ENCODE data around the gene IGFLR1.
"Not testable (repeated sequence)": the region's sequence is repeated elsewhere in the genome, so short reads cannot be mapped to it uniquely, and the experiment has no call there.

The IGFLR1 gene

GRCh38 chr19:35712567-35713505 lies 29.4 kb downstream of the IGFLR1 start:
- DNase-seq (ENCODE audit: low spot score) = no peak

DNA sequence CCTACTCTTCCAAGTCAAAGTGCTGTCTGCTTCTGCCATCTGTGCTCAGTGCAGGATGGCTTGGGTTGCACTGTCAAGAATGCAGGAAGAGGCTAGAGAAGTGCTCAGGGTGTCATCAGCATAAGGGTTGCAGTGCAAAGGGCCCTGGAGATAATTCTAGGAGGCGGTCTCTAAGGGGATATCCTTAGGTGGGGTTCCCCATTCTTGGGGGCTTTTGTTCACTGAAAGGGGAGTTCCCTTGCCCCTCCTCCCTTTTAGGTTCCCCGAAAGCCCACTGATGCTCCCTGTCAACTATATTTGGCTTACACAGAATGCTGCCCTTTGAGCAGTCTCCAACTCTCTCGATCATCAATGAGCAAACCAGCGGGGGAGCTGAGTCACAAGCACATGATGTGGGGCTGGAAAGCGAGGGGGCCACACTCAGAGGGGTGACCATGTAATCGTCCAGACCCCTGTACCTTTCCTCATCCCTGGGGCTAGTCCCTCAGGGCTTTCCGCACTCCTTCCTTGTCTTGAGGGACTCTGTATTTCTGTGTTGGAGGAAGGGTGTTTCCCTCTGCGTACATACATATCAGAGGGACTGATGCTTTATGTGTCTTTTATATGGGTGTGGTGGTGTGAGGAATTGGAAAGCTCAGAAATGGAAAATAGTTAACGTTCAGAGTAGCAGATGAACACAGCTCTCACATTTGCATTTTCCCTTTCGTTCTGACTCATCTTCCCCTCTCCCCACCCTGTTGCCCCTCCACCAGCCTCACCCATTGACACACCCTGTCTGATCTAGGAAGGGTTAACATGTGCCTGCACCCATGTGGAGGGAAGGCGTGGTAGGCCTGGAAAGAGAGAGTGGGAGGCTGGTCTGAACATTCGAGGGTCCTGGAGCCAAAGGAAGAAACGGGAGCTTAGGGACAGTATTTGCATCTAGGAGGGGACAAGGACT lies 31.2 kb downstream of the IGFLR1 start:
- no peak for DNase-seq (ENCODE audit: low spot score)

- no peak for DNase-seq (ENCODE audit: low spot score)
These were observed 33.9 kb downstream of the IGFLR1 start for GRCh38 chr19:35708391-35708790.

DNA sequence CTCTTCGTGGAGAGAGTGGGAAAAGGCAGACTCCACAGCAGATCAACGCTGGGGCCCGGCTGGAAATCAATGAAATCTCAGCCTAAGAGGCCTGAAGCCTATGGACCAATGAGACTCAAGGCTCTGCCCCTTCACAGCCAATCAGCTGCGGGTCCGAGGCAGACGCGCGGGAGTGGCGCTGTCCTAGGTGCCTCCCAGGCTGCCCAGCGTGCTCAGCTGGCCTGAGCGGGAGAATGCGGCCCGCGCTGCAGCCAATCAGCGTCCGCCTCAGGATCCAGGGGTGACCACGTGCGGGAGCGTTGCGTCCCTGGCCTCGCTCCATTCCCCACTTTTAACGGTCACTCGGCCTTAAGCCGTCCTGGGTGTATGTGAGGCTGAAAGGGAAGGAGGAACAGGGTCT lies 38.0 kb downstream of the IGFLR1 start, which contains the start of gene ZBTB32:
ZBTB32 (plus strand) TSS at position 341 of the 400 bp plus-strand sequence. CDS start 10,069 bp downstream, outside the sequence.
- peak; percentile 46 for DNase-seq (ENCODE audit: low spot score)

DNA sequence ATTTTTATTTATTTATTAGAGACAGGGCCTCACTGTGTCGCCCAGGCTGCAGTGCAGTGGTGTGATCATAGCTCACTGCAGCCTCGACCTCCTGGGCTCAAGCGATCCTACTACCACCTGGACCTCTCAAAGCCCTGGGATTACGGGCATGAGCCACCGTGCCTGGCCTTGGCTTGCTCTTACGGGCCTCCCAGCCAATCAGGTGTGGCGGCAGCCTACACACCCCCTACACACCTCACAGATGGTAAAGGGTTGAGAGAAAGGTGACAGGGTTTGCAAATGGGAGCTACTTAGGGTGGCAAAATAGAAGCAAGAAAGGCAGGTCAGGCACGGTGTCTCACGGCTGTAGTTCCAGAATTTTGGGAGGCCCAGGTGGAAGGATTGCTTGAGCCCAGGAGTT lies 38.9 kb downstream of the IGFLR1 start:
- DNase-seq (ENCODE audit: low spot score) = no peak

DNA sequence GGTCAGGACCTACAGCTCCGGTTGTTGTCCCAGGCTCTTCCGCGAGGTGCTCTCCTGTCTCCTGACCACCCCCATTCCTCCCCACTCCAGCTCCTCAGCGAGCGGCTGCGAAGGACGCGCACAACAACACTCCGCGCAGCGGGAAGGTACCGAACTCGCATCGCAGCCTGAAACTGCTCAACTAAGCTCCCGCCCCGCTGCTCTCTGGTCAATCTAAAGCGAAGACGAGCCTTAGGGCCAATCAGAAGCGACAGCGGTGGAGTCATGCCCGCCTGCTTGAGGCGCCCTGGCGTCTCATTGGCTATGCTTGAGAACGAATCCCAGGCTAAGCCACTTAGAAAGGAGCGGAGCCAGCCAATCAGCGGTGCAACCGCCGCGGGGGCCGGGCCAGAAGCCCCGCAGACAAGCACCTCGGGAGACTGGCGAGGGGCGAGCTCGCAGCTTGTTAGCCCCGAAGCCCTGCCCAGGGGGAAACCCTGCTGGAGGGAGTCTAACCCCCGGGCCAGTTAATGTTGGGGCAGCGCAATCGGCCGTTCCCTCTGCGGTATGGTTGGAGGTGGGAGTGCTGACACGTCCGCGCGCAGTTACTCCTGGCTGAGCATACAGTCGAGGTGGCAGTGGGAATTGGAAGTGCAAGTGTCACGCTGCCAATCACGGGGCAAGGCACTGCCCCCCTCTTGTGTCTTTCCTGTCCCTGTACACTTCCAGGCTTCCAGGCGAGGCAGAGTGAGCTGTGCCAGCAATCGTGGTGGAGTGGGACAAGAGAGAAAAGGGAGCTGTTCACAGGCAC lies 39.8 kb downstream of the IGFLR1 start:
- DNase-seq (ENCODE audit: low spot score) = peak; percentile 98

DNA sequence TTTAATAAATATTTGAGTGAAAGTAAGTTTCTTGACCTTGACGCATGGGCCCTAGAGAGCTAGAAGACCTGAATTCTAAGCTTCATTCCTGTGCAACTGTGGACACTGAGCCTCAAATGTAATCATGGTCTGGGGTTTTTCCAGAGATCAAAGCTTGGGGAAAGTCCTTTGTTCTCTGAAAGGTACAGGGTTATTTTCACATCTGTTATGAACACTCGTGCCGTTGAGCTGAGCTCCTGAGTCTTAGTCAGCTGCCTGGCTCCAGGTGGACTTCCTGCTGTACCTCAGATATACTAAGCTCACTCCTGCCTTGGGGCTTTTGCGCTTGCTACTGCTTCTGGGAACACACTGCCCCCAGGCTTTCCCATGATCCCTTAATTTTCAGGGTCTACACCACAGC lies 45.4 kb downstream of the IGFLR1 start:
- DNase-seq (ENCODE audit: low spot score) = no peak

- DNase-seq (ENCODE audit: low spot score) = no peak
These were observed 46.3 kb downstream of the IGFLR1 start for GRCh38 chr19:35695895-35696422.

GRCh38 chr19:35693835-35694599 lies 48.2 kb downstream of the IGFLR1 start:
- peak; percentile 85 for DNase-seq (ENCODE audit: low spot score)

- DNase-seq (ENCODE audit: low spot score) = no peak
These were observed 48.8 kb downstream of the IGFLR1 start for GRCh38 chr19:35693422-35693821.

- no peak for DNase-seq (ENCODE audit: low spot score)
These were observed 50.2 kb downstream of the IGFLR1 start for GRCh38 chr19:35692010-35692409.

DNA sequence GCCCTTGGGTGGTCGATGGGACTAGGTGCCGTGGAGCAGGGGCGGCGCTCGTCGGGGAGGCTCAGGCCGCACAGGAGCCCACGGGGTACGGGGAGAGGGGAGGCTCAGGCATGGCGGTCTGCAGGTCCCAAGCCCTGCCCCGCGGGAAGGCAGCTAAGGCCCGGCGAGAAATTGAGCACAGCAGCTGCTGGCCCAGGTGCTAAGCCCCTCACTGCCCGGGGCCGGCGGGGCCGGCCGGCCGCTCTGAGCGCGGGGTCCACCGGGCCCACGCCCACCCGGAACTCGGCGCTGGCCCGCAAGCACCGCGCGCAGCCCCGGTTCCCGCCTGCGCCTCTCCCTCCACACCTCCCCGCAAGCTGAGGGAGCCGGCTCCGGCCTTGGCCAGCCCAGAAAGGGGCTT lies 51.1 kb downstream of the IGFLR1 start:
- DNase-seq (ENCODE audit: low spot score) = not testable (repeated sequence)

DNA sequence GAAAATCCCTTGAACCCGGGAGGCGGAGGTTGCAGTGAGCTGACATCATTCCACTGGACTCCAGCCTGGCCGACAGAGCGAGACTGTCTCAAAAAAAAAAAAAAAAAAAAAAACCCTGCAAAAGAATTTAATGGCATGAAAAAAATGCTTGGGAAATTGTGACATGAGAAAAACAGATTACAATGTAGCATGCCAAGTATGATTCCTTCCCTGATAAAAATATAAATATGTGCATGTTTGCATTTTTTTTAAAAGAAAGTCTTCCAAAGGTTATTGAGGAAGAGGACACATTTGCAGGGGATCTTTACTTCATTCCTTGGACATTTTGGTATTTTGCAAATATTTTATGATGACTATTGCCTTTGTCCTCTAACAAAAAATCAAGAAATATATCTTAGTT lies 52.4 kb downstream of the IGFLR1 start:
- DNase-seq (ENCODE audit: low spot score) = no peak

Data from SK-N-DZ (cell line).